Renal pelvis (tissue), 4 donors: ENCODE results near the gene GIT1. TPM values are rescaled to one million over a fixed set of nuclear protein-coding genes. Genes with fewer than 3 reads are reported as not detected.
"Not testable (repeated sequence)": the region's sequence is repeated elsewhere in the genome, so short reads cannot be mapped to it uniquely, and the experiment has no call there.

Experiments
- DNase-seq: peaks from one replicate; pipeline ENCODE4 v3.0.0-alpha.2; 2013
- polyA plus RNA-seq, 3 donors: library from polyadenylated mRNA; unstranded; fragments of 120-200 nt; gene quantifications; one replicate each; pipeline ENCODE4 v1.2.1, GENCODE V29; 2013; ENCODE audit not compliant: insufficient read length in 3 of 3

GIT1 gene
- polyA plus RNA-seq, 3 donors, result 45.6 to 56.0 (median 52.5) TPM

- DNase-seq, result no peak
These were observed 20.1 kb downstream of the GIT1 start for GRCh38 chr17:29569245-29569950.

- DNase-seq, result peak; percentile 83
These were observed 20.9 kb downstream of the GIT1 start, which contains the start of gene TP53I13 for GRCh38 chr17:29568331-29569244. TSS of gene TP53I13 (plus strand) at chr17:29568701. CDS start at chr17:29568759, 58 bp downstream.

DNA sequence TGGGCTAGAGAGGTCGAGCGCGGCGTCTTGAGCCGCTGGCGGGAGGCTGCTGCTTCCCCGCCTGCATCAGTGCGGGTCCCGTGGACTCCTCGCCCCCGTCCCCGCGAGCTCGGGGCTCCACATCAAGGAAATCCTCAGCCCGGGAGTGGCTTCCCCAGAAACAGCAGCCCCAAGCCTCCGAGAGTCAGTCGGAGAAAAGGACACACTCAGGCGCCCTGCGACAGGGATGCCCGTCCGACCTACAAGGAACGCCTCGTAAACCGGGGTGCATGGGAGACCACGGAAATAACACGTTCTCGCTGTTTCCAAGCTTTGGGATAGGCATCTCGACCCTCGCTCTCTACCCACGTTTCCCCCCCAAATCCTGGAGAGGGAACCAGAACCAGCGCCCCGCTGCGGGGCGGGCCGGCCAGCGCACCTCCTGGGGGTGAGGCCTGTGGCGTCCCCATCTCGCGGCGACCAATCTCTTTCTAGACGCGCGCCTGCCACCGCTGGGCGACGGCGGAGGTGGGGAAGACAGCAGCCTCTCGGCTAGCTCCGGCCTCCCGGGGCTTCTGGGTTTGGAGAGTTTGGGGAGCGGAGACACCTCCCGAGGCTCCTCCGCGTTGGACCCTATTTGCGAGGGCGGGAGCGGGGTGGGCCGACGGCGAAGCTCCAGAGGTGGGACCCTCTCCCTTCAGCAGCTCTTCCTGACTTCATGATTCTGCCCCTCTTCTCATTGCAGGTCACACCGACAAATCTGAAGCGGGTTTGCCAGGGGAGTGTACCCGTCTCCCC is 21.7 kb downstream of the GIT1 start:
- DNase-seq, result no peak

DNA sequence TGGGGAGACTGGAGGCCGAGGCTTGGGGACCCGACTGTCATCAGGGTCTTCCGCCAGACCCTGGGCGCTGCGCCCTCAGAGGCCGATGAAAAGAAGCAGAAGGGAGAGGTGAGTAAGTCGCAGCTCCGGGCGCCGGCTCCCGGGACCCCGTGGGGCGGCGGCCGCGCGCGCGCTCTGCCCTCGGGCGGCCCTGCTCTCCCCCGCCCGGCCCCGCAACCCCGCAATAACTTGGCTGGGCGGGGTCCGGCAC is 22.2 kb downstream of the GIT1 start:
- no peak for DNase-seq

GRCh38 chr17:29566473-29567303 is 22.8 kb downstream of the GIT1 start, which contains the start of gene ABHD15:
TSS of gene ABHD15 (minus strand) at chr17:29567037. CDS start at chr17:29566966, 71 bp downstream.
- peak; percentile 52 for DNase-seq

- no peak for DNase-seq
These were observed 23.6 kb downstream of the GIT1 start for GRCh38 chr17:29565643-29566472.

DNA sequence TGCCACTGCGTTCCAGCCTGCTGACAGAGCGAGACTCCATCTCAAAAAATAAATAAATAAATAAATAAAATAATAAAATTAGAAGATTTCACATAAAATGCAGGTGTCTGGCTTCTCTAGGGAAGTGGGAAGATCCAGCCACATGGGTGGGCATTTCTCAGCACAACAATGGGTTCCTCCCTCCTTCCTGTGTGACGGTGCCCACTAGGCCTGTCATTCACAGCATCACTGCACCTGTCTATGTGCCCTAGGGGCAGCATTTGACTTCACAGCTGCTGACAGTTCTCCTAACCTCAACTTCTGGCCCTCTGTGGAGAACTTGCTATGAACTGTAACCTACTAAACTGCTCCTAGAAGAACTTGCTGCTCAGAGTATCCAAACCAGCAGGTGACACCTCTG is 25.6 kb downstream of the GIT1 start:
- no peak for DNase-seq

GRCh38 chr17:29562615-29563014 is 26.8 kb downstream of the GIT1 start:
- DNase-seq, result no peak

DNA sequence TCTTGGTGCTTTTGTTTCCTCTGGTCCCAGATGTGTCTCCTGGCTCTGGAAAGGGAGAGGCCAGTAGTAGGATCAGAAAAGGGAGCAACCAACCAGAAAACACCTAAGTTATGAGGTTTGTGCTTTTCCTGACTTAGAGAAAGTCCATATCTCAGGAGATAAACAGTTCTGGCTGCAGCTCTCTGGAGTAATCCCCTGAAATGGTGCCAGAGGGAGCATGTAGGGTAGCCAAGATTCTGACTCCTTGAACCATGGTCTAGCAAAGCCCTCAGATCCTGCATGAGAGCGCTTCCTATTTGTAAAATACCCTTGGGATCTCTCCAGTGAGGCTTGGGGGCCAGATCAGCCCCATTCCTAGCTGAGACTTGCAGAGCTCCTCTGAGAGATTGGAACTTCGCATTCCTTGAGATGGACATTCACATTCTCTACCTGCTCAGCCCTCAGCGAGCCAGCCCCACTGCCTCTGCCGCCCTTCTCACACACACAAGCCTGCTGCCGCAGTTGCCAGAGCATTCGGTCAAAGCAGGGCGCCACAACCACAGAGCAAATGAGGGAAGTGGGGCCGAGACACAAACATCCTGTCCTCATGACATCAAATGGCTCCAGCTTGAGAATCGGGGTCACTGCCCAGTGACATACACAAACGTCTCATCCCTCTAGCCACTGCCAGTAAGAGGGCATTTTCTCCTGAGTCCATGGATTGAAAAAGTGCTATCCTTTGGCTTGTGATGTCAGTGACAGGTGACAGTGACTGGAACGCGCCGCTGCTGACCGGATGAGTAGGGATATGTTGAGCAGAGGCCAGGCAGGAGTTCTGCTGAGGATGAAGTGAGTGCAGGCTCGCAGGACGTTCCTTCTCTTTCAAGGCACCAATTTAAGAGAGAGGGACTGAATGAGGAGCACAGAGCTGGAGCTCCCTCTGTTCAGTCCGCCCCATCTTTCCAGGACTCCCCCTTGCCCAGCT is 27.6 kb downstream of the GIT1 start:
- no peak for DNase-seq

- no peak for DNase-seq
These were observed 29.1 kb downstream of the GIT1 start for GRCh38 chr17:29560316-29560715.

DNA sequence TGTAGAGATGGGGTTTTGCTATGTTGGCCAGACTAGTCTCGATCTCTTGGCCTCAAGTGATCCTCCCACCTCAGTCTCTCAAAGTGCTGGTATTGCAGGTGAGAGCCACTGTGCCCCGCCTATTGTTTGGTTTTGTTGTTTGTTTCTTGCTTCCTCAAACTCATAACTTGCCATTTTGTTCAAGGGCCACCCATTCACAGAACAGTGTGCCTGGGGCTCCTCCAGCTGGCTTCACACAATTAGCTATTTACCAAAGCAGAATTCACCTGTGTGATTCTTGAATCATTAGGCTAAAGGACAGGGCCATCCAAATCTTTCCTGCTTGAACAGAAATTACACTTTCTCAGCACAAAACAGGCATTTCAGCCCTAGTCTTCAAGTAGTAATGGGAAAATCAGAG is 29.8 kb downstream of the GIT1 start:
- DNase-seq, result no peak

DNA sequence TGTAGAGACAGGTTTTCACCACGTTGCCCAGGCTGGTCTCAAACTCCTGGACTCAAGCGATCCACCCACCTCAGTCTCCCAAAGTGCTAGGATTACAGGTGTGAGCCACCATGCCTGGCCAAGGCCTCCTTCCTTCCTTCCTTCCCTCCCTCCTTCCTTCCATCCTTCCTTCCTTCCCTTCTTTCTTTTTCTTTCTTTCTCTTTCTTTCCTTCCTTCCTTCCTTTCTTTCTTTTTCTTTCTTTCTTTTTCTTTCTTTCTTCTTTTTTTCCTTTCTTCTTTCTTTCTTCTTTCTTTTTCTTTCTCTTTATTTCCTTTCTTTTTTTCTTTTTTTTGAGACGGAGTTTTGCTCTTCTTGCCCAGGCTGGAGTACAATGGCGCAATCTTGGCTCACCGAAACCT is 31.3 kb downstream of the GIT1 start:
- not testable (repeated sequence) for DNase-seq

GRCh38 chr17:29557739-29558116 is 31.7 kb downstream of the GIT1 start:
- DNase-seq, result no peak

DNA sequence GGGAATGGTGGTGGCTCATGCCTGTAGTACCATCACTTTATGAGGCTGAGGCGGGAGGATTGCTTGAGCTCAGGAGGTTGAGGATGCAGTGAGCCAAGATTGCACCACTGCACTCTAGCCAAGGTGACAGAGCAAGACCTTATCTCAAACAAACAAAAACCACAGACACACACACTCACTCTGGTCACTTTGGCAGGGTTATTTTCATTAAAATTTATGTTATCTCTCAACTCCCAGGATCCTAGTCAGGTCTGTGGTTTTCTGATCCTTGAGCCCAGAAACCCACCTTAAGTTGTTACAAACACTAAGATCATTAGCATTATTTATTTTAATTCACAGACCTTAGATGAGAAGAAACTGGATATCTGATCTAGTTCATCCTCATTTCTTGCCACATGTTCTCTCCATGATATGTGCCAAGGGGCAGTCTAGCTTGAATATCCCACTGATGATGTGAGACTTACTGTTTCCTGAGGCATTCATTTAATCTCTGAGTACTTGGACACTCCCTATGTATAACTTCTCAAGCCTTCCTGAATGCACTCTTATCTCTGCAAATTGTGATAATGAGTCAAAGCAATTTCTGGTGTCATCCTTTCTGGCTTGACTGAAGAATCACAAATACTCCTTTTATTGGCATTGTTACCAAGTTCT is 32.2 kb downstream of the GIT1 start:
- no peak for DNase-seq

GRCh38 chr17:29555840-29556239 is 33.6 kb downstream of the GIT1 start:
- peak; percentile 57 for DNase-seq

- DNase-seq, result no peak
These were observed 40.1 kb downstream of the GIT1 start for GRCh38 chr17:29549177-29549923.

DNA sequence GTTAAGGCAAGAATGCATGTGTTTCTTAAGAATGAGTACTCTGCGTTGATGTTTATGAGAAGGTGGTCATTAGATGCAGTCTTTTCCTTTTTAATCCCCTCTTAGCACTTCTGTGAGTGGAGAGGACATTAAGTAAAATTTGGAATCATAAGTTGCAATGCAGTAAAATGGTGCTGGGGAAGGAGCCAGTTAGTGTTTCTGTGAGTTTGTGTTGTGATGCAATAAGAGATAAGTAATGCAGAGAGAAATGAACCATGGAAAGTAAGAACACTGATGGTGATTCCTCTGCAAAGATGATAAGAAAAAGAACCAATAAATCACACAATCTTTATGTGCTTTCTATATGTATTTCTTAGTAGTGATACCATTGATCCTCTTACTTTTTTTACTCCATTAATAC is 42.6 kb downstream of the GIT1 start:
- no peak for DNase-seq

DNA sequence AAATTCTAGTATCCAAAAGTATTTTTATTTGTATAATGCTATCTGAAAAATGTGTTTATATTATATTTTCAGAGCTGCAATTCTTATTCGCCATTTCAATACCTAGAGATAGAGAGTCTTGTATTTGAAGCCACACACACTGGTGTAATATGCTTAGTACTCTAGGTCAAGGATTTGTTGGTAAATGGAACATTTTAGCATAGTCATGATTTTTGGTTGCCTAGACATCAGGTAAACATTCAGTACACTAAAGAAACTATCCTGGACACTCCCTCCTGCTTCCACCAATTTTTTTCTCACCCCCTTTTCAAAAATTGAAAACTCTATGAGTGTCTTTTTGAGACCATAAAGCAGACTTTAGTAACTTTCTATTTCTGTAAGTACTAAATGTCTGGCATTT is 43.4 kb downstream of the GIT1 start:
- no peak for DNase-seq
